Measurements from ENCODE around the gene SSBP3.

SSBP3 gene

GRCh38 chr1:54323324-54323739 is 82.9 kb downstream of the SSBP3 start:
- no peak overlapping the region for H3K27ac ChIP-seq
- TF ChIP-seq CTCF (IDR thresholded peaks at IDR 0.05) (no peak), ZFX (IDR thresholded peaks at IDR 0.05; ENCODE audit: borderline replicate concordance) (no peak)

GRCh38 chr1:54318246-54318814 is 87.9 kb downstream of the SSBP3 start:
- H3K27ac ChIP-seq: no peak overlapping the region
- TF ChIP-seq CTCF (IDR thresholded peaks at IDR 0.05) (no peak), ZFX (IDR thresholded peaks at IDR 0.05; ENCODE audit: borderline replicate concordance) (no peak)

GRCh38 chr1:54317084-54317483 is 89.1 kb downstream of the SSBP3 start:
- TF ChIP-seq ZFX (IDR thresholded peaks at IDR 0.05; ENCODE audit: borderline replicate concordance) (no peak), CTCF (IDR thresholded peaks at IDR 0.05) (no peak)

GRCh38 chr1:54315099-54315498 is 91.1 kb downstream of the SSBP3 start:
- TF ChIP-seq ZFX (IDR thresholded peaks at IDR 0.05; ENCODE audit: borderline replicate concordance) (no peak), CTCF (IDR thresholded peaks at IDR 0.05) (no peak)
- H3K27ac ChIP-seq: no peak overlapping the region

More at GRCh38 chr1:54317084-54317483, 89.1 kb downstream of the SSBP3 start:
- H3K27ac ChIP-seq: no peak overlapping the region

GRCh38 chr1:54314696-54315095 is 91.5 kb downstream of the SSBP3 start:
- no peak overlapping the region for H3K27ac ChIP-seq
- TF ChIP-seq ZFX (IDR thresholded peaks at IDR 0.05; ENCODE audit: borderline replicate concordance): no peak
- TF ChIP-seq CTCF (IDR thresholded peaks at IDR 0.05): no peak

GRCh38 chr1:54312796-54313316 is 93.3 kb downstream of the SSBP3 start:
- TF ChIP-seq CTCF (IDR thresholded peaks at IDR 0.05) (no peak), ZFX (IDR thresholded peaks at IDR 0.05; ENCODE audit: borderline replicate concordance) (no peak)
- no peak overlapping the region for H3K27ac ChIP-seq

- H3K27ac ChIP-seq: no peak overlapping the region
- TF ChIP-seq CTCF (IDR thresholded peaks at IDR 0.05): no peak
- TF ChIP-seq ZFX (IDR thresholded peaks at IDR 0.05; ENCODE audit: borderline replicate concordance): no peak
Measured at GRCh38 chr1:54311506-54311905, 94.7 kb downstream of the SSBP3 start.
